GM12873 (cell line): Measurements from ENCODE around the gene MT4.

Experiments used
- TF ChIP-seq, protein P1 (sequence below): IDR thresholded peaks from 2 replicates; pipeline ENCODE4 v1.5.1; 2012; ENCODE audit warnings: low read depth, mild to moderate bottlenecking, moderate library complexity, low read length, control low read depth; ENCODE audit not compliant: insufficient read depth; ENCODE audit errors: missing control alignments

MT4 gene

DNA sequence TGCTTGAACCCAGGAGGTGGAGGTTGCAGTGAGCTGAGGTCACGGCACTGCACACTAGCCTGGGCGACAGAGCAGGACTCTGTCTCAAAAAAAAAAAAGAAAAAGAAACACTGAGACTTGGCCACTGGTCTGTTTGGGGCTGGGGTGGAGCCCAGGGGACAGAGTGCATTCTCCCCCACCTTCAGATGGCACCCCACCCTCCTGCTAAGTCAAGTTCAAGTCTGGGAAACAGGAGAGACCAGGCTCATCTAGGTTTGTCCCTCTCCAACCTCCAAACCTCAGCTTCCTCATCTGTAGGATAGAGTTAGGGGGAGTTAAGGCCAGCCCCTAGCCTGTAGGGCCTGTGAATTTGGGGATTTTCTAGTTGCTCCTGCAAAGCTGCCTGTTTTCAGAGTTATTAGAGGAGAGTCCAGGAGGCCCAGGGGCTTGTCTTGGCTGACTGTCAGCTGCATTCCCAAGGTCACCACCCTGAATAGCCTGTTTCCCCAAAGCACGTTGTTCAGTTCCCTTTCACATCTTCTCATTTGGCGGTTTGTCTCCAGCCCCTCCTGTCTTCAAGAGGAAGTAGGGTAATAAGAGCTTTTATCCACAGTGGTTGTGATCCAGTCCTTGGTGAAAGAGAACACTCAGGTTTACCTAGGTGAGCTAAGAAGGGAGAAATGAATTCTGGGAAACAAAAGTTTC, 26.6 kb downstream of the MT4 start:
- TF ChIP-seq, protein P1, sequence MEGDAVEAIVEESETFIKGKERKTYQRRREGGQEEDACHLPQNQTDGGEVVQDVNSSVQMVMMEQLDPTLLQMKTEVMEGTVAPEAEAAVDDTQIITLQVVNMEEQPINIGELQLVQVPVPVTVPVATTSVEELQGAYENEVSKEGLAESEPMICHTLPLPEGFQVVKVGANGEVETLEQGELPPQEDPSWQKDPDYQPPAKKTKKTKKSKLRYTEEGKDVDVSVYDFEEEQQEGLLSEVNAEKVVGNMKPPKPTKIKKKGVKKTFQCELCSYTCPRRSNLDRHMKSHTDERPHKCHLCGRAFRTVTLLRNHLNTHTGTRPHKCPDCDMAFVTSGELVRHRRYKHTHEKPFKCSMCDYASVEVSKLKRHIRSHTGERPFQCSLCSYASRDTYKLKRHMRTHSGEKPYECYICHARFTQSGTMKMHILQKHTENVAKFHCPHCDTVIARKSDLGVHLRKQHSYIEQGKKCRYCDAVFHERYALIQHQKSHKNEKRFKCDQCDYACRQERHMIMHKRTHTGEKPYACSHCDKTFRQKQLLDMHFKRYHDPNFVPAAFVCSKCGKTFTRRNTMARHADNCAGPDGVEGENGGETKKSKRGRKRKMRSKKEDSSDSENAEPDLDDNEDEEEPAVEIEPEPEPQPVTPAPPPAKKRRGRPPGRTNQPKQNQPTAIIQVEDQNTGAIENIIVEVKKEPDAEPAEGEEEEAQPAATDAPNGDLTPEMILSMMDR: no peak

DNA sequence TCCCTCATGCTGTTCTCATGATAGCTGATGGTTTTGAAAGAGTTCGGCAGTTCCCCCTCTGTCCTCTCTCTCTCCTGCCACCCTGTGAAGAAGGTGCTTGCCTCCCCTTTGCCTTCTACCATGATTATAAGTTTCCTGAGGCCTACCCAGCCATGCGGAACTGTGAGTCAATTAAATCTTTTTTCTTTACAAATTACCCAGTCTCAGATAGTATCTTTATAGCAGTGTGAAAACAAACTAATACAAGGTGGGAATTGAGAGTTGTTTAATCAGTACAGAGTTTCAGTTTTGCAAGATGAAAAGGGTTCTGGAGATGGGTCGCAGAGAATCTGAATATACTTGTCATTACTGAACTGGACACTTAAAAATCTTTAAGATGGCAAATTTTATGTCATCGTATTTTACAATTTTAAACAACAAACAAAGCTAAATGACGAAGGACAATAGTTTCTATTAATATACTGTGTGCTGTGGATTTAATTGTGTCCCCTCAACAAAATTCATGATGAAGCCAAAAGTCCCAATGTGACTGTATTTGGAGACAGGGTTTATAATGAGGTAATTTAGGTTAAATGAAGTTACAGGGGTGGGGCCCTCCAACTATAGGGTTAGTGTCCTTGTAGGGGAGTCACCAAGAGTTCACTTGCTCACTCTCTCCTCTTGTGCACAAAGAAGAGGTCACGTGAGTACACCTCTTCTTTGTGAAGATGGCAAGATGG, 28.9 kb downstream of the MT4 start:
- TF ChIP-seq, protein P1: no peak

GRCh38 chr16:56594292-56594619, 29.4 kb downstream of the MT4 start:
- TF ChIP-seq, protein P1: no peak

DNA sequence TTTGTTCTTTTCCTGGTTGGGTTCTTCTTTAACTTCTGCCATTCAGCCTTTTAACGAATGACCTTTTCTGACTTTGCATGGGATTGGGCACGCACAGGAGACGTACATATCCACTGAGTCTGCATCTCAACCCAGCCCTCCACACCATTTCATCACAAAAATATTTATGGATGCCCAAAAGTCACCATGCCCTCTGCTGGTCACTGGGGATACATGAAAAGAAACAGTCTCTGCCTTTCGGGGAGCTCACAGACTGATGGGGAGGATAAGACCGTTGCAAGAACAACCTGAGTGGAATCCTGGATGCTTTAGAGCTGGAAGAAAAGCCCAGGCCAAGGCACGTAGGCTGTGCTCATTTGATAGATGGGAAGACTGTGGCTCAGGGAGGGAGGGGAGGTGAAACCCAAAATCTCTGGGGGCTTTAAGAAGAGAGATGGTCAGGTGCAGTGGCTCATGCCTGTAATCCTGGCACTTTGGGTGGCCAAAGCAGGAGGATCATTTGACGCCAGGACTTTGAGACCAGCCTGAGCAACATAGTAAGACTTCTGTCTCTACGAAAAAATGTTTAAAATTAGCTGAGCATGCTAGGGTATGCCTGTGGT, 35.6 kb downstream of the MT4 start:
- TF ChIP-seq, protein P1: peak; percentile 68

DNA sequence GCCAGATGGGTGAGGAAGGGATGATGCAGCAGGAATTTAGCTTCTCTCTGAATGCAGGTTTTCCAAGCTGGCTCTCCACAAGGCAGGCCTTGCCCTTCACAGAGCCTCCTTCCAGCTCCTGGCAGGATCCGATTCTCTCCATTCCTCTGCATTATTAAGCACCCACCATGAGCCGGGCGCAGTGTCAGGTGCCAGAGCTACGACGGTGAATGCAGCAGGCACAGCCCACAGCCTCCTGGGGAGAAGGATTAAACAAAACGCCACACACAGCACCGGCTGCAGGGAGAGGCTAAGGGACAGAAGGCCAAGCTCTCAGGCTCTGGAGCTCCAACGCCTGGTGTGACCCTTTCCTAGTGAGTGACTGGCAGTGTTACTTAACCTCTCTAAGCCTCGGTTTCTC, 36.5 kb downstream of the MT4 start:
- TF ChIP-seq, protein P1: no peak

GRCh38 chr16:56603589-56603988, 38.7 kb downstream of the MT4 start:
- TF ChIP-seq, protein P1: peak; percentile 37

DNA sequence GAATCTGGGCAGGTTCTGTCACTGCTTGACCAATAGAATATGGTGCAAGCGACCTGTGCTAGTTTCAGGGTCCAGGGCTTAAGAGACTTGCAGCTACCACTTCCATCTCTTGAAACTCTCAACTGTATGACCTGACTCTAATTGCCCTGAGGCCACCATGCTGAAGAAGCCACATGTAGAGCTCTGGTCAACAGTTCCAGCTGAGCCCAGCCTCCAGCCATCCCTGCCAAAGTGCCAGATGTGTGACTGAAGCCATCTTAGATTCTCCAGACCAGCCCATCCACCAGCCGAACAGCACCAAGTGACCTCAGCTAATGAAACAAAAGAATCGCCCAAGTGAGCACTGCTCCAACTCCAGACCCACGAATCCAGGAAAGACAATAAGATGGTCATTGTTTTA, 40.1 kb downstream of the MT4 start:
- TF ChIP-seq, protein P1: no peak
